SU-DHL-6 (cell line): ENCODE measurements around the gene TP63.

ENCODE experiments used
- CTCF ChIP-seq: fragments of 200-600 bp; sonication (generic); IDR thresholded peaks from one replicate; pipeline ENCODE4 v1.5.1; 2017; ENCODE audit warnings: antibody characterized with exemption, mild to moderate bottlenecking, low read length, moderate library complexity; ENCODE audit not compliant: insufficient read depth, poor library complexity, severe bottlenecking
- EZH2phosphoT487 ChIP-seq: fragments of 200-600 bp; sonication (generic), shearing (Covaris generic); conservative IDR thresholded peaks from 2 replicates; pipeline ENCODE4 v1.6.1; 2018; ENCODE audit warnings: mild to moderate bottlenecking, antibody characterized with exemption, low read length, moderate library complexity, mixed read lengths

GRCh38 chr3:189780546-189781270 lies 149.5 kb downstream of the TP63 start:
- no peak for TF ChIP-seq EZH2phosphoT487
- no peak for TF ChIP-seq CTCF
